Mesodermal cell (in vitro differentiated cells): ENCODE results near the gene RAB3GAP2.

Experiments
- H3K27ac ChIP-seq: 2 replicates; pipeline ENCODE4 v1.7.0; 2013; ENCODE audit warnings: mild to moderate bottlenecking, low read depth, low read length, moderate library complexity; ENCODE audit not compliant: severe bottlenecking
- H3K36me3 ChIP-seq: 2 replicates; pipeline ENCODE4 v1.7.1; 2013; ENCODE audit warnings: mild to moderate bottlenecking, low read length, moderate library complexity; ENCODE audit not compliant: control insufficient read depth, insufficient read depth
- H3K4me1 ChIP-seq: one replicate; pipeline ENCODE4 v1.7.1; 2013; ENCODE audit warnings: mild to moderate bottlenecking, low read length; ENCODE audit not compliant: insufficient read depth, control insufficient read depth, poor library complexity, severe bottlenecking
- H3K4me3 ChIP-seq: 2 replicates; pipeline ENCODE4 v1.7.0; 2013; ENCODE audit warnings: low read length, control low read depth, mild to moderate bottlenecking; ENCODE audit not compliant: insufficient read depth, poor library complexity, severe bottlenecking; ENCODE audit errors: extremely low read depth
- H3K9me3 ChIP-seq: 2 replicates; pipeline ENCODE4 v1.7.1; 2013; ENCODE audit warnings: mild to moderate bottlenecking, low read length, moderate library complexity; ENCODE audit not compliant: control insufficient read depth
- WGBS, 2 experiments: methylation state at CpG; one replicate each; pipeline ENCODE4 v1.1.5; 2013; ENCODE audit warnings: missing lambda C conversion rate in 2 of 2; ENCODE audit not compliant: insufficient coverage in 2 of 2; 5-methylcytosine and 5-hydroxymethylcytosine counted together

The RAB3GAP2 gene

GRCh38 chr1:220307607-220308006, 35.4 kb upstream of the RAB3GAP2 start:
- Histone ChIP-seq H3K36me3 (no peaks in the 10 kb centered on the region), H3K9me3 (no peaks in the 10 kb centered on the region)
- 90 to 100% methylated on average over 2 to 3 of the region's 3 CpGs for WGBS, 2 experiments

GRCh38 chr1:220306339-220306738, 34.1 kb upstream of the RAB3GAP2 start:
- H3K4me3 ChIP-seq = no peak overlapping the region
- H3K4me1 ChIP-seq = no peaks in the 10 kb centered on the region
- WGBS, 2 experiments = no CpG with 5 or more reads among the region's 1 CpG
- no peaks in the 10 kb centered on the region for H3K9me3 ChIP-seq
- H3K27ac ChIP-seq = no peak overlapping the region
- H3K36me3 ChIP-seq = no peaks in the 10 kb centered on the region

More at GRCh38 chr1:220307607-220308006, 35.4 kb upstream of the RAB3GAP2 start:
- H3K4me1 ChIP-seq = no peaks in the 10 kb centered on the region
- no peak overlapping the region for H3K4me3 ChIP-seq
- no peak overlapping the region for H3K27ac ChIP-seq

- 88 to 100% methylated on average over 1 to 3 of the region's 4 CpGs for WGBS, 2 experiments
- Histone ChIP-seq H3K36me3 (no peaks in the 10 kb centered on the region), H3K9me3 (no peaks in the 10 kb centered on the region), H3K4me3 (no peak overlapping the region), H3K27ac (no peak overlapping the region), H3K4me1 (peaks cover 8% of the 10 kb centered on the region)
These were observed 31.6 kb upstream of the RAB3GAP2 start for GRCh38 chr1:220303871-220304270.

GRCh38 chr1:220301630-220302029, 29.4 kb upstream of the RAB3GAP2 start:
- peaks cover 13% of the 10 kb centered on the region for H3K4me1 ChIP-seq
- no peaks in the 10 kb centered on the region for H3K9me3 ChIP-seq
- no peak overlapping the region for H3K4me3 ChIP-seq
- no peak overlapping the region for H3K27ac ChIP-seq
- no peaks in the 10 kb centered on the region for H3K36me3 ChIP-seq
- no CpG with 5 or more reads among the region's 2 CpGs for whole genome bisulfite sequencing, 2 experiments

GRCh38 chr1:220300442-220301121, 28.3 kb upstream of the RAB3GAP2 start:
- WGBS, 2 experiments = 58 to 62% methylated on average over 6 of the region's 7 CpGs
- H3K9me3 ChIP-seq = no peaks in the 10 kb centered on the region
- peaks cover 13% of the 10 kb centered on the region for H3K4me1 ChIP-seq
- H3K27ac ChIP-seq = peak overlapping the region; percentile 98
- H3K4me3 ChIP-seq = no peak overlapping the region
- H3K36me3 ChIP-seq = no peaks in the 10 kb centered on the region

GRCh38 chr1:220299337-220299736, 27.1 kb upstream of the RAB3GAP2 start:
- 76 to 92% methylated on average over 2 of the region's 7 CpGs for WGBS, 2 experiments
- no peak overlapping the region for H3K4me3 ChIP-seq
- no peak overlapping the region for H3K27ac ChIP-seq
- no peaks in the 10 kb centered on the region for H3K9me3 ChIP-seq
- peaks cover 13% of the 10 kb centered on the region for H3K4me1 ChIP-seq
- no peaks in the 10 kb centered on the region for H3K36me3 ChIP-seq

- H3K9me3 ChIP-seq = no peaks in the 10 kb centered on the region
- no peak overlapping the region for H3K27ac ChIP-seq
- no peak overlapping the region for H3K4me3 ChIP-seq
- H3K36me3 ChIP-seq = no peaks in the 10 kb centered on the region
- WGBS, 2 experiments = 66 to 80% methylated on average over 4 to 5 of the region's 9 CpGs
- peaks cover 13% of the 10 kb centered on the region for H3K4me1 ChIP-seq
These were observed 26.4 kb upstream of the RAB3GAP2 start for GRCh38 chr1:220298470-220299205.

- WGBS, 2 experiments = 100% methylated on average over 1 of the region's 1 CpG; no CpG with 5 or more reads in 1 of the 2 experiments
- no peak overlapping the region for H3K27ac ChIP-seq
- peaks cover 13% of the 10 kb centered on the region for H3K4me1 ChIP-seq
- no peak overlapping the region for H3K4me3 ChIP-seq
- H3K9me3 ChIP-seq = no peaks in the 10 kb centered on the region
- H3K36me3 ChIP-seq = no peaks in the 10 kb centered on the region
These were observed 24.7 kb upstream of the RAB3GAP2 start for GRCh38 chr1:220296981-220297380.

- WGBS, 2 experiments = 100% methylated on average over 2 of the region's 4 CpGs
- Histone ChIP-seq H3K36me3 (no peaks in the 10 kb centered on the region), H3K4me3 (no peak overlapping the region), H3K4me1 (peaks cover 7% of the 10 kb centered on the region), H3K27ac (no peak overlapping the region), H3K9me3 (no peaks in the 10 kb centered on the region)
These were observed 22.6 kb upstream of the RAB3GAP2 start for GRCh38 chr1:220294846-220295301.

- H3K9me3 ChIP-seq = no peaks in the 10 kb centered on the region
- no peak overlapping the region for H3K27ac ChIP-seq
These were observed 19.3 kb upstream of the RAB3GAP2 start for GRCh38 chr1:220291580-220291979.

More at GRCh38 chr1:220291580-220291979, 19.3 kb upstream of the RAB3GAP2 start:
- no peaks in the 10 kb centered on the region for H3K36me3 ChIP-seq
- no peaks in the 10 kb centered on the region for H3K4me1 ChIP-seq
- no peak overlapping the region for H3K4me3 ChIP-seq
